H9 (cell line): Measurements from ENCODE around the gene CRBN. TPM values are rescaled to one million over a fixed set of nuclear protein-coding genes. Genes with fewer than 3 reads are reported as not detected.

Source experiments
- DNase-seq: peaks from one replicate; pipeline ENCODE4 v3.0.0-alpha.2; 2017
- H2AFZ ChIP-seq: one replicate; pipeline ENCODE4 v1.6.1; 2013; ENCODE audit warnings: mild to moderate bottlenecking, low read length, control low read depth, moderate library complexity
- H2AK5ac ChIP-seq: 2 replicates; pipeline ENCODE4 v1.6.1; 2013; ENCODE audit warnings: low read length, control low read depth, mixed read lengths; ENCODE audit not compliant: insufficient read length
- H2BK120ac ChIP-seq: one replicate; pipeline ENCODE4 v1.6.1; 2013; ENCODE audit warnings: low read depth, mild to moderate bottlenecking, low read length, control low read depth, inconsistent platforms; ENCODE audit not compliant: poor library complexity, severe bottlenecking
- H2BK12ac ChIP-seq: 2 replicates; pipeline ENCODE4 v1.6.1; 2013; ENCODE audit warnings: low read length, control low read depth, mixed read lengths, low read depth; ENCODE audit not compliant: insufficient read length
- H2BK15ac ChIP-seq: 2 replicates; pipeline ENCODE4 v1.6.1; 2013; ENCODE audit warnings: low read depth, low read length, control low read depth
- H2BK20ac ChIP-seq: one replicate; pipeline ENCODE4 v1.6.1; 2013; ENCODE audit warnings: low read depth, mild to moderate bottlenecking, low read length, control low read depth, inconsistent platforms; ENCODE audit not compliant: poor library complexity, severe bottlenecking
- H2BK5ac ChIP-seq: 2 replicates; pipeline ENCODE4 v1.6.1; 2013; ENCODE audit warnings: low read length, control low read depth, mixed read lengths; ENCODE audit not compliant: insufficient read length
- H3K14ac ChIP-seq: 2 replicates; pipeline ENCODE4 v1.6.1; 2013; ENCODE audit warnings: low read length, control low read depth; ENCODE audit not compliant: insufficient read depth
- H3K18ac ChIP-seq: 2 replicates; pipeline ENCODE4 v1.6.1; 2013; ENCODE audit warnings: low read depth, mild to moderate bottlenecking, mixed read lengths, low read length, control low read depth; ENCODE audit not compliant: insufficient read length
- H3K23ac ChIP-seq: 2 replicates; pipeline ENCODE4 v1.6.1; 2013; ENCODE audit warnings: low read length, control low read depth, mixed read lengths, low read depth; ENCODE audit not compliant: insufficient read length
- H3K23me2 ChIP-seq: 2 replicates; pipeline ENCODE4 v1.6.1; 2013; ENCODE audit warnings: low read depth, mild to moderate bottlenecking, mixed read lengths, low read length, control low read depth; ENCODE audit not compliant: insufficient read length, poor library complexity, severe bottlenecking
- H3K27ac ChIP-seq: 2 replicates; pipeline ENCODE4 v1.5.1; 2013; ENCODE audit warnings: low read length, control low read depth, mixed read lengths, low read depth; ENCODE audit not compliant: insufficient read length
- H3K27me3 ChIP-seq: 2 replicates; pipeline ENCODE4 v1.6.1; 2013; ENCODE audit warnings: low read length, control low read depth, inconsistent platforms; ENCODE audit not compliant: insufficient read depth
- H3K4ac ChIP-seq: 2 replicates; pipeline ENCODE4 v1.6.1; 2013; ENCODE audit warnings: low read depth, mild to moderate bottlenecking, control low read depth, inconsistent platforms, low read length, moderate library complexity
- H3K4me1 ChIP-seq: 2 replicates; pipeline ENCODE4 v1.6.1; 2013; ENCODE audit warnings: low read length, control low read depth, inconsistent platforms; ENCODE audit not compliant: insufficient read depth
- H3K4me2 ChIP-seq: 2 replicates; pipeline ENCODE4 v1.6.1; 2013; ENCODE audit warnings: low read length, control low read depth, mixed read lengths; ENCODE audit not compliant: insufficient read length, insufficient read depth
- H3K56ac ChIP-seq: 2 replicates; pipeline ENCODE4 v1.6.1; 2013; ENCODE audit warnings: low read depth, mild to moderate bottlenecking, mixed read lengths, low read length, control low read depth; ENCODE audit not compliant: insufficient read length
- H3K79me1 ChIP-seq: 2 replicates; pipeline ENCODE4 v1.6.1; 2013; ENCODE audit warnings: low read depth, mild to moderate bottlenecking, moderate library complexity, low read length, control low read depth, inconsistent platforms; ENCODE audit not compliant: insufficient read depth, poor library complexity, severe bottlenecking
- H3K79me2 ChIP-seq: 2 replicates; pipeline ENCODE4 v1.6.1; 2013; ENCODE audit warnings: low read length, control low read depth, inconsistent platforms; ENCODE audit not compliant: insufficient read depth
- H3K9ac ChIP-seq: 2 replicates; pipeline ENCODE4 v1.6.1; 2013; ENCODE audit warnings: low read length, control low read depth, mixed read lengths; ENCODE audit not compliant: insufficient read length; ENCODE audit errors: extremely low read depth
- H3K9me3 ChIP-seq: one replicate; pipeline ENCODE4 v1.6.1; 2013; ENCODE audit warnings: low read depth, low read length, inconsistent platforms; ENCODE audit not compliant: control insufficient read depth
- H3T11ph ChIP-seq: one replicate; pipeline ENCODE4 v1.6.1; 2013; ENCODE audit warnings: mild to moderate bottlenecking, low read length, control low read depth, inconsistent platforms
- H4K20me1 ChIP-seq: one replicate; pipeline ENCODE4 v1.6.1; 2013; ENCODE audit not compliant: control insufficient read depth, insufficient read length, insufficient read depth
- H4K5ac ChIP-seq: 2 replicates; pipeline ENCODE4 v1.6.1; 2013; ENCODE audit warnings: low read depth, mild to moderate bottlenecking, mixed read lengths, low read length, control low read depth; ENCODE audit not compliant: insufficient read length
- H4K8ac ChIP-seq: replicated peaks from 2 replicates; pipeline ENCODE4 v1.6.1; 2013; ENCODE audit warnings: low read length, control low read depth, mixed read lengths, low read depth; ENCODE audit not compliant: insufficient read length
- H4K91ac ChIP-seq: 2 replicates; pipeline ENCODE4 v1.6.1; 2013; ENCODE audit warnings: low read depth, mild to moderate bottlenecking, moderate library complexity, mixed read lengths, low read length, control low read depth; ENCODE audit not compliant: insufficient read length
- H3K27ac Mint-ChIP-seq, 3 experiments: 2 replicates in 2 of 3; 3 replicates in 1 of 3; pipeline ENCODE4 v1.8.0; 2020 to 2021; ENCODE audit warnings: mixed read lengths in 3 of 3, mild to moderate bottlenecking in 1 of 3, moderate library complexity in 1 of 3
- H3K27me3 Mint-ChIP-seq: 2 replicates; pipeline ENCODE4 v1.8.0; 2021; ENCODE audit warnings: low read depth, mild to moderate bottlenecking, moderate library complexity, mixed read lengths
- H3K36me3 Mint-ChIP-seq, 3 experiments: 2 replicates in 2 of 3; 3 replicates in 1 of 3; pipeline ENCODE4 v1.8.0; 2020 to 2021; ENCODE audit warnings: low read depth in 3 of 3, mixed read lengths in 3 of 3; ENCODE audit not compliant: insufficient read depth in 1 of 3
- H3K4me1 Mint-ChIP-seq, 2 experiments: 2 replicates each; pipeline ENCODE4 v1.8.0; 2020; ENCODE audit warnings: mixed read lengths in 2 of 2
- H3K4me3 Mint-ChIP-seq, 2 experiments: 2 replicates in 1 of 2; 3 replicates in 1 of 2; pipeline ENCODE4 v1.8.0; 2020 to 2021; ENCODE audit warnings: mild to moderate bottlenecking in 2 of 2, mixed read lengths in 2 of 2, moderate library complexity in 1 of 2
- H3K9me3 Mint-ChIP-seq, 2 experiments: 2 replicates in 1 of 2; 3 replicates in 1 of 2; pipeline ENCODE4 v1.8.0; 2020; ENCODE audit warnings: mild to moderate bottlenecking in 2 of 2, mixed read lengths in 2 of 2, moderate library complexity in 1 of 2
- WGBS: extraction: QIAGEN DNeasy Blood & Tissue Kit; methylation state at CpG from one replicate; pipeline ENCODE4 v1.1.7; 2013; ENCODE audit warnings: missing lambda C conversion rate, low lambda C conversion rate, mixed read lengths; ENCODE audit not compliant: insufficient read length; ENCODE audit errors: extremely low coverage; 5-methylcytosine and 5-hydroxymethylcytosine counted together
- total RNA-seq: library from RNA; stranded (reverse); gene quantifications from 2 replicates; pipeline ENCODE4 v1.2.1, GENCODE V29; 2021
- TF ChIP-seq, protein P1 (sequence below): fragments of 200-600 bp; sonication (generic); conservative IDR thresholded peaks from 3 replicates; pipeline ENCODE4 v1.8.0; 2021; ENCODE audit warnings: antibody characterized with exemption, mild to moderate bottlenecking

The CRBN gene
- total RNA-seq, 1 experiment from 2014 or later, result 40.2 TPM

DNA sequence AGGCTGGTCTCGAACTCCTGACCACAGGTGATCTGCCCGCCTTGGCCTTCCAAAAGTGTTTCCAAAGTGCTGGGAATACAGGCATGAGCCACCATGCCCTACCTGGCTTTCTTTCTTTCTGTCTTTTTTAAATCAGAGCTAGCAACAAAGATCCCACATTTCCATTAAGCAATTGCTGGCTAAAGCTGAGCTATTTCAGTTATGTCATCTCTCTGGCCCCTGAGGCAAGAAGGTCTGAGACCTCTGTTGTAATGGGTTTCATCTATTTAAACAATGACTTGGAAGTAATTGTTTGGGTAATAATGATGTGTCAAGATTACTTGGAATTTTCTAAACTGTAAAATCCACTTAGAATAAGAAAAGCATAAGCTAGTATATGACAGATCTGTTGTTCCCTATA, 30.2 kb upstream of the CRBN start:
- no peak overlapping the region for H2AK5ac ChIP-seq
- no peak overlapping the region for H2BK20ac ChIP-seq
- H3K56ac ChIP-seq, result no peak overlapping the region
- H4K5ac ChIP-seq, result no peak overlapping the region
- H3K9me3 ChIP-seq, result no peaks in the 10 kb centered on the region
- no peak overlapping the region for H3K9ac ChIP-seq
- H3K18ac ChIP-seq, result no peak overlapping the region
- peaks cover 3% of the 10 kb centered on the region; the same call in 1 of the 2 replicates for H3K27me3 Mint-ChIP-seq
- H3K79me1 ChIP-seq, result no peaks in the 10 kb centered on the region
- H3K79me2 ChIP-seq, result no peaks in the 10 kb centered on the region
- no peak overlapping the region for H2BK15ac ChIP-seq
- no peaks in the 10 kb centered on the region for H3K4me1 ChIP-seq
- H3K27me3 ChIP-seq, result no peaks in the 10 kb centered on the region
- no peak overlapping the region for H3K23ac ChIP-seq
- no peaks in the 10 kb centered on the region for H4K20me1 ChIP-seq
- H3K9me3 Mint-ChIP-seq, result no peaks in the 10 kb centered on the region
- H2BK5ac ChIP-seq, result no peak overlapping the region
- no peak overlapping the region for H4K8ac ChIP-seq
- peaks cover 0 to 2% of the 10 kb centered on the region in 2 experiments; a peak in 1 of 4 replicates for H3K4me1 Mint-ChIP-seq
- TF ChIP-seq, protein P1, sequence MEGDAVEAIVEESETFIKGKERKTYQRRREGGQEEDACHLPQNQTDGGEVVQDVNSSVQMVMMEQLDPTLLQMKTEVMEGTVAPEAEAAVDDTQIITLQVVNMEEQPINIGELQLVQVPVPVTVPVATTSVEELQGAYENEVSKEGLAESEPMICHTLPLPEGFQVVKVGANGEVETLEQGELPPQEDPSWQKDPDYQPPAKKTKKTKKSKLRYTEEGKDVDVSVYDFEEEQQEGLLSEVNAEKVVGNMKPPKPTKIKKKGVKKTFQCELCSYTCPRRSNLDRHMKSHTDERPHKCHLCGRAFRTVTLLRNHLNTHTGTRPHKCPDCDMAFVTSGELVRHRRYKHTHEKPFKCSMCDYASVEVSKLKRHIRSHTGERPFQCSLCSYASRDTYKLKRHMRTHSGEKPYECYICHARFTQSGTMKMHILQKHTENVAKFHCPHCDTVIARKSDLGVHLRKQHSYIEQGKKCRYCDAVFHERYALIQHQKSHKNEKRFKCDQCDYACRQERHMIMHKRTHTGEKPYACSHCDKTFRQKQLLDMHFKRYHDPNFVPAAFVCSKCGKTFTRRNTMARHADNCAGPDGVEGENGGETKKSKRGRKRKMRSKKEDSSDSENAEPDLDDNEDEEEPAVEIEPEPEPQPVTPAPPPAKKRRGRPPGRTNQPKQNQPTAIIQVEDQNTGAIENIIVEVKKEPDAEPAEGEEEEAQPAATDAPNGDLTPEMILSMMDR, result no peak
- no peak overlapping the region for H3K27ac ChIP-seq
- DNase-seq, result no peak
- no peak overlapping the region for H2AFZ ChIP-seq
- no peak overlapping the region for H3K14ac ChIP-seq
- H3K4ac ChIP-seq, result no peak overlapping the region
- H3K23me2 ChIP-seq, result no peaks in the 10 kb centered on the region
- no peak overlapping the region for H3T11ph ChIP-seq
- peak overlapping the region in 1 of 3 experiments; percentile 40; a peak in 1 of 7 replicates for H3K27ac Mint-ChIP-seq
- H3K4me3 Mint-ChIP-seq, result no peak overlapping the region
- H3K4me2 ChIP-seq, result no peak overlapping the region
- no CpG with 5 or more reads among the region's 2 CpGs for WGBS
- no peak overlapping the region for H2BK120ac ChIP-seq
- no peaks in the 10 kb centered on the region for H3K36me3 Mint-ChIP-seq
- no peak overlapping the region for H2BK12ac ChIP-seq
- no peak overlapping the region for H4K91ac ChIP-seq
